IMR-90 (cell line): ENCODE results near the gene KCNAB2. TPM values are rescaled to one million over a fixed set of nuclear protein-coding genes. Genes with fewer than 3 reads are reported as not detected.
A peak's percentile ranks its signal among the peaks of the same experiment; 100 is the strongest.

Experiments
- ATAC-seq: fragments of 200-7000 bp; cut with Tn5 transposase; 2 replicates; pipeline ENCODE4 v1.9.1; 2020; ENCODE audit warnings: low read depth, mild to moderate bottlenecking, moderate library complexity
- BruUV-seq: library from RNA; stranded (reverse); fragments of 400-500 nt; replicated peaks from 2 replicates; lab custom pipeline; 2021; lab: Mats Ljungman, UMichigan
- CTCF ChIA-PET: fragments of 300-600 bp; formaldehyde crosslinking; extraction: SDS; loops from one replicate; lab custom pipeline; 2021; ENCODE audit warnings: antibody characterized with exemption; lab: Yijun Ruan, JAX
- POLR2A ChIA-PET: fragments of 300-600 bp; sonication (Branson Sonifier 250); formaldehyde crosslinking; loops from one replicate; lab custom pipeline; 2022; ENCODE audit warnings: antibody characterized with exemption; ENCODE audit not compliant: unreplicated experiment; lab: Charles Lee
- DNase-seq: peaks from one replicate; pipeline ENCODE4 v3.0.0; 2013
- H2AFZ ChIP-seq: replicated peaks from 2 replicates; pipeline ENCODE3; 2013; ENCODE audit warnings: low read length, mild to moderate bottlenecking; ENCODE audit not compliant: poor library complexity
- H2AK5ac ChIP-seq: 2 replicates; pipeline ENCODE4 v1.6.1; 2013; ENCODE audit warnings: low read depth, low read length, inconsistent platforms
- H2AK9ac ChIP-seq: replicated peaks from 2 replicates; pipeline ENCODE3; 2013; ENCODE audit warnings: mild to moderate bottlenecking, low read depth, low read length, moderate library complexity; ENCODE audit not compliant: poor library complexity
- H2BK120ac ChIP-seq: 2 replicates; pipeline ENCODE4 v1.6.1; 2013; ENCODE audit warnings: low read depth, low read length, inconsistent platforms
- H2BK15ac ChIP-seq: 3 replicates; pipeline ENCODE4 v1.6.1; 2013; ENCODE audit warnings: low read depth, low read length, inconsistent platforms
- H2BK20ac ChIP-seq: 2 replicates; pipeline ENCODE4 v1.6.1; 2013; ENCODE audit warnings: low read depth, mild to moderate bottlenecking, inconsistent platforms, low read length, moderate library complexity
- H2BK5ac ChIP-seq: 2 replicates; pipeline ENCODE4 v1.6.1; 2013; ENCODE audit warnings: mild to moderate bottlenecking, low read depth, low read length, inconsistent platforms; ENCODE audit not compliant: poor library complexity, severe bottlenecking
- H3K14ac ChIP-seq: replicated peaks from 2 replicates; pipeline ENCODE4 v1.6.1; 2013; ENCODE audit warnings: low read depth, low read length, inconsistent platforms
- H3K18ac ChIP-seq: 2 replicates; pipeline ENCODE4 v1.6.1; 2013; ENCODE audit warnings: low read depth, low read length, control low read depth
- H3K23ac ChIP-seq: 2 replicates; pipeline ENCODE4 v1.6.1; 2013; ENCODE audit warnings: low read depth, low read length, inconsistent platforms
- H3K27ac ChIP-seq: 2 replicates; pipeline ENCODE4 v1.5.1; 2013; ENCODE audit warnings: mild to moderate bottlenecking, control low read depth, low read length; ENCODE audit not compliant: insufficient read depth
- H3K27me3 ChIP-seq: 2 replicates; pipeline ENCODE4 v1.6.1; 2013; ENCODE audit warnings: low read length; ENCODE audit not compliant: control insufficient read depth, insufficient read depth
- H3K36me3 ChIP-seq: 2 replicates; pipeline ENCODE4 v1.6.1; 2013; ENCODE audit warnings: low read length, mixed read lengths; ENCODE audit not compliant: control insufficient read depth, insufficient read depth
- H3K4ac ChIP-seq: 2 replicates; pipeline ENCODE4 v1.6.1; 2013; ENCODE audit warnings: low read depth, low read length, inconsistent platforms
- H3K4me1 ChIP-seq: 2 replicates; pipeline ENCODE4 v1.6.1; 2013; ENCODE audit warnings: low read length, mixed read lengths; ENCODE audit not compliant: control insufficient read depth, insufficient read depth
- H3K4me2 ChIP-seq: 2 replicates; pipeline ENCODE4 v1.6.1; 2013; ENCODE audit warnings: low read depth, mild to moderate bottlenecking, control low read depth, low read length, moderate library complexity
- H3K4me3 ChIP-seq: 2 replicates; pipeline ENCODE4 v1.5.1; 2013; ENCODE audit warnings: low read depth, mild to moderate bottlenecking, control low read depth, low read length, moderate library complexity; ENCODE audit not compliant: insufficient read depth
- H3K56ac ChIP-seq: 2 replicates; pipeline ENCODE4 v1.6.1; 2013; ENCODE audit warnings: low read length, inconsistent platforms; ENCODE audit not compliant: insufficient read depth; ENCODE audit errors: extremely low read depth
- H3K79me1 ChIP-seq, 2 experiments: 2 replicates each; pipeline ENCODE4 v1.6.1; 2013; ENCODE audit warnings: low read length in 2 of 2, inconsistent platforms in 1 of 2, low read depth in 1 of 2
- H3K9ac ChIP-seq: 2 replicates; pipeline ENCODE4 v1.6.1; 2013; ENCODE audit warnings: low read depth, low read length, control low read depth
- H3K9me1 ChIP-seq: 2 replicates; pipeline ENCODE4 v1.6.1; 2013; ENCODE audit warnings: low read length, inconsistent platforms; ENCODE audit not compliant: insufficient read depth
- H3K9me3 ChIP-seq: 2 replicates; pipeline ENCODE4 v1.6.1; 2013; ENCODE audit warnings: low read length; ENCODE audit not compliant: control insufficient read depth, insufficient read depth
- H4K20me1 ChIP-seq: 2 replicates; pipeline ENCODE4 v1.6.1; 2013; ENCODE audit warnings: low read length, inconsistent platforms; ENCODE audit not compliant: insufficient read depth
- H4K5ac ChIP-seq: 2 replicates; pipeline ENCODE4 v1.6.1; 2013; ENCODE audit warnings: mild to moderate bottlenecking, low read depth, low read length, control low read depth
- H4K8ac ChIP-seq, 2 experiments: 2 replicates each; pipeline ENCODE4 v1.6.1; 2013; ENCODE audit warnings: low read depth in 2 of 2, low read length in 2 of 2, control low read depth in 1 of 2, inconsistent platforms in 1 of 2
- H4K91ac ChIP-seq: 2 replicates; pipeline ENCODE4 v1.6.1; 2013; ENCODE audit warnings: low read depth, low read length, inconsistent platforms; ENCODE audit not compliant: insufficient read depth
- BHLHE40 ChIP-seq: fragments of 150-350 bp; IDR thresholded peaks from 2 replicates; pipeline ENCODE4 v1.6.1; 2016; ENCODE audit warnings: mild to moderate bottlenecking, low read depth, low read length
- CEBPB ChIP-seq: IDR thresholded peaks from 2 replicates; pipeline ENCODE4 v1.6.1; 2012; ENCODE audit warnings: low read depth, low read length, improper control_type of control experiment
- FOS ChIP-seq: fragments of 150-350 bp; IDR thresholded peaks from 2 replicates; pipeline ENCODE4 v1.6.1; 2016; ENCODE audit warnings: low read depth, low read length
- MAFK ChIP-seq: IDR thresholded peaks from 2 replicates; pipeline ENCODE4 v1.6.1; 2012; ENCODE audit warnings: low read depth, low read length, improper control_type of control experiment
- MAZ ChIP-seq: IDR thresholded peaks from 2 replicates; pipeline ENCODE4 v1.6.1; 2012; ENCODE audit warnings: low read depth, mild to moderate bottlenecking, low read length, improper control_type of control experiment, moderate library complexity, borderline replicate concordance
- MXI1 ChIP-seq: IDR thresholded peaks from 2 replicates; pipeline ENCODE4 v1.6.1; 2012; ENCODE audit warnings: low read depth, mild to moderate bottlenecking, low read length, moderate library complexity, borderline replicate concordance
- NFE2L2 ChIP-seq: fragments of 150-350 bp; IDR thresholded peaks from 2 replicates; pipeline ENCODE4 v1.6.1; 2016; ENCODE audit warnings: low read depth, mild to moderate bottlenecking, low read length
- POLR2A ChIP-seq: IDR thresholded peaks from 2 replicates; pipeline ENCODE4 v1.6.1; 2012; ENCODE audit warnings: mild to moderate bottlenecking, low read depth, low read length
- RAD21 ChIP-seq: IDR thresholded peaks from 2 replicates; pipeline ENCODE4 v1.6.1; 2012; ENCODE audit warnings: low read length, improper control_type of control experiment
- RCOR1 ChIP-seq: IDR thresholded peaks from 2 replicates; pipeline ENCODE4 v1.6.1; 2012; ENCODE audit warnings: mild to moderate bottlenecking, low read length, improper control_type of control experiment; ENCODE audit not compliant: insufficient replicate concordance
- RFX5 ChIP-seq: IDR thresholded peaks from 2 replicates; pipeline ENCODE4 v1.8.0; 2012; ENCODE audit warnings: low read depth, mild to moderate bottlenecking, low read length, moderate library complexity
- SMC3 ChIP-seq: fragments of 150-350 bp; IDR thresholded peaks from 2 replicates; pipeline ENCODE4 v1.6.1; 2016; ENCODE audit warnings: low read depth, mild to moderate bottlenecking, antibody characterized with exemption, low read length, moderate library complexity
- WGBS, 2 experiments: methylation state at CpG; one replicate each; pipeline versions ENCODE4 v1.1.5 to v1.1.7; 2013; ENCODE audit warnings: missing lambda C conversion rate in 2 of 2; ENCODE audit not compliant: insufficient read length in 1 of 2; ENCODE audit errors: extremely low coverage in 2 of 2; 5-methylcytosine and 5-hydroxymethylcytosine counted together
- dilution Hi-C: fragments of 300-500 bp; cut with HindIII; formaldehyde crosslinking; loops from one replicate; pipeline ENCODE4 v1.14.3; 2018; ENCODE audit warnings: low sequenced_read_pairs; ENCODE audit not compliant: unreplicated experiment
- in situ Hi-C: fragments of 300-500 bp; cut with MboI; formaldehyde crosslinking; loops from 3 replicates; pipeline ENCODE4 v1.14.3; 2019; ENCODE audit warnings: low sequenced_read_pairs, inconsistent platforms, mixed read lengths
- intact Hi-C: fragments of 100-400 bp; cut with micrococcal nuclease; formaldehyde crosslinking; loops from 2 replicates; pipeline ENCODE4 v1.10.0; 2022
- polyA plus RNA-seq, 3 experiments: library from polyadenylated mRNA; depleted of rRNA; stranded (reverse); fragments of >200 nt; gene quantifications; 2 replicates each; pipeline ENCODE4 v1.2.3, GENCODE V29; 2012; ENCODE audit warnings: low replicate concordance in 1 of 3
- total RNA-seq: library from RNA; depleted of rRNA; stranded (reverse); fragments of >200 nt; gene quantifications from 2 replicates; pipeline ENCODE4 v1.2.3, GENCODE V29; 2012
- TF ChIP-seq, protein P1 (sequence below): conservative IDR thresholded peaks from 2 replicates; pipeline ENCODE4 v1.5.1; 2012; ENCODE audit warnings: mild to moderate bottlenecking, low read depth, low read length, improper control_type of control experiment
- TF ChIP-seq, protein P2 (sequence below): fragments of 150-350 bp; IDR thresholded peaks from 2 replicates; pipeline ENCODE4 v1.6.1; 2017; ENCODE audit warnings: mild to moderate bottlenecking, antibody characterized with exemption, low read length, low read depth
- TF ChIP-seq, protein P3 (sequence below): fragments of 150-350 bp; IDR thresholded peaks from 2 replicates; pipeline ENCODE4 v1.6.1; 2016; ENCODE audit warnings: low read depth, mild to moderate bottlenecking, low read length, moderate library complexity, borderline replicate concordance

Gene KCNAB2
- total and polyA plus RNA-seq, 2 of the 4 experiments (the other 2 are of a cell fraction), result 1.3 to 4.2 TPM

- Histone ChIP-seq H4K91ac (no peak overlapping the region), H3K4me1 (no peaks in the 10 kb centered on the region), H3K4me3 (no peak overlapping the region), H2AK5ac (no peak overlapping the region), H3K56ac (no peak overlapping the region), H3K9me1 (no peaks in the 10 kb centered on the region), H3K14ac (no peak overlapping the region), H3K36me3 (no peaks in the 10 kb centered on the region), H3K4ac (no peak overlapping the region), H2BK20ac (no peak overlapping the region), H3K9ac (no peak overlapping the region), H2BK5ac (no peak overlapping the region), H3K27ac (no peak overlapping the region), H2AFZ (no peak overlapping the region), H2AK9ac (no peak overlapping the region), H3K27me3 (peaks cover 17% of the 10 kb centered on the region), H3K9me3 (no peaks in the 10 kb centered on the region), H4K8ac (no peak overlapping the region), H4K5ac (no peak overlapping the region), H4K20me1 (no peaks in the 10 kb centered on the region), H3K79me1 (no peaks in the 10 kb centered on the region), H3K4me2 (no peak overlapping the region), H2BK15ac (no peak overlapping the region), H2BK120ac (no peak overlapping the region), H3K23ac (no peak overlapping the region), H3K18ac (no peak overlapping the region)
- dilution Hi-C loops, result no loop called here
- intact Hi-C loops, result no loop called here
- WGBS, 2 experiments, result 40% methylated on average over 9 of the region's 20 CpGs; no CpG with 5 or more reads in 1 of the 2 experiments
- no peak for DNase-seq
- POLR2A ChIA-PET, result no interaction called here
- BruUV-seq, result no TSS peak
- in situ Hi-C loops, result no loop called here
- peak; percentile 47 for ATAC-seq
- TF ChIP-seq CEBPB (no peak), MAZ (no peak), POLR2A (no peak), BHLHE40 (no peak), RCOR1 (no peak), SMC3 (peak; percentile 50), RFX5 (no peak), MXI1 (no peak), NFE2L2 (no peak), RAD21 (peak; percentile 59), MAFK (no peak), FOS (no peak)
- TF ChIP-seq, protein P1, sequence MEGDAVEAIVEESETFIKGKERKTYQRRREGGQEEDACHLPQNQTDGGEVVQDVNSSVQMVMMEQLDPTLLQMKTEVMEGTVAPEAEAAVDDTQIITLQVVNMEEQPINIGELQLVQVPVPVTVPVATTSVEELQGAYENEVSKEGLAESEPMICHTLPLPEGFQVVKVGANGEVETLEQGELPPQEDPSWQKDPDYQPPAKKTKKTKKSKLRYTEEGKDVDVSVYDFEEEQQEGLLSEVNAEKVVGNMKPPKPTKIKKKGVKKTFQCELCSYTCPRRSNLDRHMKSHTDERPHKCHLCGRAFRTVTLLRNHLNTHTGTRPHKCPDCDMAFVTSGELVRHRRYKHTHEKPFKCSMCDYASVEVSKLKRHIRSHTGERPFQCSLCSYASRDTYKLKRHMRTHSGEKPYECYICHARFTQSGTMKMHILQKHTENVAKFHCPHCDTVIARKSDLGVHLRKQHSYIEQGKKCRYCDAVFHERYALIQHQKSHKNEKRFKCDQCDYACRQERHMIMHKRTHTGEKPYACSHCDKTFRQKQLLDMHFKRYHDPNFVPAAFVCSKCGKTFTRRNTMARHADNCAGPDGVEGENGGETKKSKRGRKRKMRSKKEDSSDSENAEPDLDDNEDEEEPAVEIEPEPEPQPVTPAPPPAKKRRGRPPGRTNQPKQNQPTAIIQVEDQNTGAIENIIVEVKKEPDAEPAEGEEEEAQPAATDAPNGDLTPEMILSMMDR, result peak; percentile 54
- TF ChIP-seq, protein P2, sequence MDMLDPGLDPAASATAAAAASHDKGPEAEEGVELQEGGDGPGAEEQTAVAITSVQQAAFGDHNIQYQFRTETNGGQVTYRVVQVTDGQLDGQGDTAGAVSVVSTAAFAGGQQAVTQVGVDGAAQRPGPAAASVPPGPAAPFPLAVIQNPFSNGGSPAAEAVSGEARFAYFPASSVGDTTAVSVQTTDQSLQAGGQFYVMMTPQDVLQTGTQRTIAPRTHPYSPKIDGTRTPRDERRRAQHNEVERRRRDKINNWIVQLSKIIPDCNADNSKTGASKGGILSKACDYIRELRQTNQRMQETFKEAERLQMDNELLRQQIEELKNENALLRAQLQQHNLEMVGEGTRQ, result no peak
- TF ChIP-seq, protein P3, sequence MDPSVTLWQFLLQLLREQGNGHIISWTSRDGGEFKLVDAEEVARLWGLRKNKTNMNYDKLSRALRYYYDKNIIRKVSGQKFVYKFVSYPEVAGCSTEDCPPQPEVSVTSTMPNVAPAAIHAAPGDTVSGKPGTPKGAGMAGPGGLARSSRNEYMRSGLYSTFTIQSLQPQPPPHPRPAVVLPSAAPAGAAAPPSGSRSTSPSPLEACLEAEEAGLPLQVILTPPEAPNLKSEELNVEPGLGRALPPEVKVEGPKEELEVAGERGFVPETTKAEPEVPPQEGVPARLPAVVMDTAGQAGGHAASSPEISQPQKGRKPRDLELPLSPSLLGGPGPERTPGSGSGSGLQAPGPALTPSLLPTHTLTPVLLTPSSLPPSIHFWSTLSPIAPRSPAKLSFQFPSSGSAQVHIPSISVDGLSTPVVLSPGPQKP, result no peak
- CTCF ChIA-PET, result no interaction called here
These were observed 4.1 kb upstream of the KCNAB2 start for GRCh38 chr1:6041432-6042062.
